ENCODE results near the gene WEE2.

GRCh38 chr7:141676618-141677017, 31.5 kb upstream of the WEE2 start:
- TF ChIP-seq SIN3A (IDR thresholded peaks at IDR 0.05; ENCODE audit: borderline replicate concordance, insufficient read depth, low read length) (no peak), POLR2AphosphoS5 (IDR thresholded peaks at IDR 0.05; ENCODE audit: low read depth, low read length) (no peak), TAF1 (IDR thresholded peaks at IDR 0.05; ENCODE audit: borderline replicate concordance, insufficient read depth, low read length) (no peak)

All from PFSK-1 (cell line).